Cortex of kidney (tissue), 1 donor: ENCODE results near the gene HSFY2.
"Not testable (repeated sequence)": the region's sequence is repeated elsewhere in the genome, so short reads cannot be mapped to it uniquely, and the experiment has no call there.

Experiments used
- DNase-seq: peaks from one replicate; lab custom pipeline; 2025; lab: John Stamatoyannopoulos, UW

HSFY2 gene

GRCh38 chrY:18773635-18774034 lies at the start of gene HSFY2:
TSS of gene HSFY2 (minus strand) at chrY:18773735. CDS start at chrY:18773618, 117 bp downstream.
- DNase-seq = not testable (repeated sequence)

GRCh38 chrY:18815751-18816150 lies 42.2 kb upstream of the HSFY2 start:
- not testable (repeated sequence) for DNase-seq

- DNase-seq = not testable (repeated sequence)
These were observed 15.3 kb upstream of the HSFY2 start for GRCh38 chrY:18788757-18789406.

- not testable (repeated sequence) for DNase-seq
These were observed 19.5 kb downstream of the HSFY2 start for GRCh38 chrY:18754077-18754476.

- not testable (repeated sequence) for DNase-seq
These were observed 20.3 kb downstream of the HSFY2 start for GRCh38 chrY:18753133-18753815.

- not testable (repeated sequence) for DNase-seq
These were observed 49.8 kb downstream of the HSFY2 start for GRCh38 chrY:18723714-18724113.
